OCI-LY3 (cell line): ENCODE data around the gene MTURN.

Source experiments
- H2AFZ ChIP-seq: fragments of 200-600, 300-600 bp; shearing (Covaris generic); 2 replicates; pipeline ENCODE4 v1.6.0; 2014; ENCODE audit warnings: antibody characterized with exemption, low read depth, low read length
- H3K27ac ChIP-seq: fragments of 200-600, 300-600 bp; sonication (generic); 2 replicates; pipeline ENCODE4 v1.5.1; 2014; ENCODE audit warnings: mild to moderate bottlenecking, low read length, moderate library complexity, mixed read lengths
- H3K27me3 ChIP-seq: fragments of 200-600, 300-600 bp; sonication (generic); 2 replicates; pipeline ENCODE4 v1.6.1; 2014; ENCODE audit warnings: low read depth, low read length, mixed read lengths
- H3K36me3 ChIP-seq: fragments of 200-600, 300-600 bp; sonication (generic); replicated peaks from 2 replicates; pipeline ENCODE3; 2014; ENCODE audit warnings: low read depth, low read length, mixed read lengths
- H3K4me1 ChIP-seq: fragments of 300-600, 200-600 bp; sonication (generic); 2 replicates; pipeline ENCODE4 v1.6.1; 2014; ENCODE audit warnings: low read length, mixed read lengths
- H3K4me2 ChIP-seq: fragments of 200-600, 300-600 bp; sonication (generic); 2 replicates; pipeline ENCODE4 v1.6.1; 2014; ENCODE audit warnings: low read length, mixed read lengths
- H3K4me3 ChIP-seq: fragments of 300-600, 200-600 bp; sonication (generic); 2 replicates; pipeline ENCODE4 v1.5.1; 2014; ENCODE audit warnings: antibody characterized with exemption, mild to moderate bottlenecking, low read length, moderate library complexity
- H3K79me2 ChIP-seq: fragments of 300-600, 200-600 bp; shearing (Covaris generic); 2 replicates; pipeline ENCODE4 v1.6.1; 2014; ENCODE audit warnings: mild to moderate bottlenecking, low read length, mixed read lengths
- H3K9ac ChIP-seq: fragments of 300-600, 200-600 bp; shearing (Covaris generic); 2 replicates; pipeline ENCODE4 v1.6.0; 2014; ENCODE audit warnings: mild to moderate bottlenecking, low read length, moderate library complexity
- H3K9me3 ChIP-seq: fragments of 200-600, 300-600 bp; shearing (Covaris generic); 2 replicates; pipeline ENCODE4 v1.6.1; 2014; ENCODE audit warnings: low read length, mixed read lengths; ENCODE audit not compliant: insufficient read depth
- H4K20me1 ChIP-seq: fragments of 200-600, 300-600 bp; sonication (generic); 2 replicates; pipeline ENCODE4 v1.6.1; 2016; ENCODE audit warnings: low read length, mixed read lengths; ENCODE audit not compliant: insufficient read depth
- EZH2phosphoT487 ChIP-seq: fragments of 200-600 bp; shearing (Covaris generic); IDR thresholded peaks from 2 replicates; pipeline ENCODE4 v1.6.1; 2018; ENCODE audit warnings: antibody characterized with exemption, mixed run types, low read depth
- TF ChIP-seq, protein P1 (sequence below): fragments of 200-600, 300-600 bp; sonication (generic); IDR thresholded peaks from 2 replicates; pipeline ENCODE4 v1.5.1; 2014; ENCODE audit warnings: antibody characterized with exemption, low read length, low read depth

MTURN gene

DNA sequence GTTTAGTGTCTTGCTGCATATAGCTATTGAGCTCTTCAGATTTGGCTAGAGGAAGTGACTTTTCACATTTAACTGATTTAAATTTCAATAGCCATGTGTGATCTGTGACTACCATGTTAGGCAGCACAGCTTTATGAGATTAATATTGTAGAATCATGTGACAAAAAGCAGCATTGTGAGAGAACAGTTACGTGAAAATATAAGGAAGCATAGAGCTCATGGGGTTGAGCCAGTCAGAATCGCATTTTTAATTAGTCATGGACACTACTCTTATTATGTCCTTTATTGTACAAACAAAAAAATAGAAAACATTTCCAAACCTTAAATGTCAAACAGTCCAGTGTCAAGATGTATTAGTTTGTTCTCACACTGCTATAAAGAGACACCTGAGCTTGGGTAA is 48.0 kb downstream of the MTURN start:
- Histone ChIP-seq H3K27me3 (no peaks in the 10 kb centered on the region), H4K20me1 (no peaks in the 10 kb centered on the region), H3K4me2 (no peak overlapping the region), H3K9ac (no peak overlapping the region), H3K27ac (no peak overlapping the region), H3K4me1 (peaks cover 51% of the 10 kb centered on the region), H3K4me3 (no peak overlapping the region), H2AFZ (no peak overlapping the region), H3K36me3 (peaks cover 24% of the 10 kb centered on the region), H3K9me3 (peaks cover 10% of the 10 kb centered on the region), H3K79me2 (no peaks in the 10 kb centered on the region)
- no peak for TF ChIP-seq EZH2phosphoT487
- TF ChIP-seq, protein P1, sequence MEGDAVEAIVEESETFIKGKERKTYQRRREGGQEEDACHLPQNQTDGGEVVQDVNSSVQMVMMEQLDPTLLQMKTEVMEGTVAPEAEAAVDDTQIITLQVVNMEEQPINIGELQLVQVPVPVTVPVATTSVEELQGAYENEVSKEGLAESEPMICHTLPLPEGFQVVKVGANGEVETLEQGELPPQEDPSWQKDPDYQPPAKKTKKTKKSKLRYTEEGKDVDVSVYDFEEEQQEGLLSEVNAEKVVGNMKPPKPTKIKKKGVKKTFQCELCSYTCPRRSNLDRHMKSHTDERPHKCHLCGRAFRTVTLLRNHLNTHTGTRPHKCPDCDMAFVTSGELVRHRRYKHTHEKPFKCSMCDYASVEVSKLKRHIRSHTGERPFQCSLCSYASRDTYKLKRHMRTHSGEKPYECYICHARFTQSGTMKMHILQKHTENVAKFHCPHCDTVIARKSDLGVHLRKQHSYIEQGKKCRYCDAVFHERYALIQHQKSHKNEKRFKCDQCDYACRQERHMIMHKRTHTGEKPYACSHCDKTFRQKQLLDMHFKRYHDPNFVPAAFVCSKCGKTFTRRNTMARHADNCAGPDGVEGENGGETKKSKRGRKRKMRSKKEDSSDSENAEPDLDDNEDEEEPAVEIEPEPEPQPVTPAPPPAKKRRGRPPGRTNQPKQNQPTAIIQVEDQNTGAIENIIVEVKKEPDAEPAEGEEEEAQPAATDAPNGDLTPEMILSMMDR, result no peak

DNA sequence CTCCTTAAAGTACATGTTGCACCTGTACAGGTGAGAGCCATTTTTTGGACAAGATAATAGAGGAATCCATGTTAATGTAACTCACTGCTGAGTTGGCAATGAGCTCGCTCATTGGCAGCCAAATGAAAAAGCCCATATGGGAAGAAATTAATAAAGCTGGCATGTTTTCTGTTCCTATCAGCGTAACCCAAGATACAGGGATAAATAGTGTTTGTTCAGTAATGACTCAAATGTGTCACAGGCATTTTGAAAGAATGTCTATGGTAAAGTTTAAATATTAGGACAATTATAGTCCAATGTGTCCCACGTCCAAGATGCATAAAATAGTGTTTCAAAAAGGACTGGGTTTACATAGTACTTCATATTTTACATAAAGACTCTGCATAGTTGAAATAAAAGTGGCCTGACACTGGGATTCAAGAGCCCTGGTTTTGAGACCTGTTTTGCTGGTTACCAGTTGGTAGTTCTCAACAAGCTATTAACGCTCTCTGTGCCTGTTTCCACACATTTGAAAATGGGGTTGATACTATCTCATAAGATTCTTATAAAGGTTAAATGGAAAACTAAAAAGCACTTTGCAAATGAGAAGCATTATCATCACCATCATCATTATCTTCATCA is 49.1 kb downstream of the MTURN start:
- Histone ChIP-seq H3K9ac (no peak overlapping the region), H3K4me1 (peaks cover 46% of the 10 kb centered on the region), H2AFZ (no peak overlapping the region), H4K20me1 (no peaks in the 10 kb centered on the region), H3K27me3 (no peaks in the 10 kb centered on the region), H3K27ac (peak overlapping the region; percentile 93), H3K36me3 (peaks cover 27% of the 10 kb centered on the region), H3K9me3 (peaks cover 10% of the 10 kb centered on the region), H3K4me3 (no peak overlapping the region), H3K4me2 (0 out of 2 replicates have a peak overlapping the region, but pooled peaks have one; percentile 12), H3K79me2 (no peaks in the 10 kb centered on the region)
- no peak for TF ChIP-seq EZH2phosphoT487
- TF ChIP-seq, protein P1, result no peak

DNA sequence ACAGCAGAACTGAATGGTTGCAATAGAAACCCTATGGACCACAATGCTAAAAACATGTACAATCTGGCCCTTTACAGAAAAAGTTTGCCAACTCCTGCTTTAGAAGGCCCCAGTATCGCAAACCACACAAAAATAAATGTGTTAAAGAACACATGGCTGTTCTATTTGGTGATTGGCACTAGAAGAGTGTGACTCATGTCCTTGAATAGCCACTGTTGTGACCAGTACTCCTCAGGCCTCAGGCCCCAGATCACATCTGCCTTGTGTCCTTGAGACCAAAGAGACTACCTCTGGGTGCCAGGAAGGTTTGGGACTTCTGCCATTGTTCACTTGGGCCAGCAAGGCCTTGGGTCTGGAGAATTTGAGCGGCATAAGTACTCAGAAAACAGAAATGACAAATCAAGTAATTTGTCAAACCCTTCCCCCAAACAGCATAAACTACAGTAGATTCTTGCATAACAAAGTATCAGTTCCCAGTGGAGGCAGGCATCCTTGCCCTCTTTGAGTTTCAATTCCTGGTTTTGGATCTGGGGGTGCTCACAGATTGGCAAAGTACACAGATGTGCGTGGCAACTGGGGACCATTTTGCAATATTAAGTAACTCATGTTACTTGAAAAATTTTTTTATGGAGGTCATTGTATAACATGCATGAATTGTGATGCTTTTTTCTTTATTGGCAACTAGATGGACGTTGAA is 50.2 kb downstream of the MTURN start:
- Histone ChIP-seq H4K20me1 (no peaks in the 10 kb centered on the region), H3K4me3 (0 out of 2 replicates have a peak overlapping the region, but pooled peaks have one; percentile 11), H2AFZ (no peak overlapping the region), H3K79me2 (no peaks in the 10 kb centered on the region), H3K27ac (peak overlapping the region; percentile 93), H3K4me1 (peaks cover 35% of the 10 kb centered on the region), H3K9me3 (peaks cover 10% of the 10 kb centered on the region), H3K9ac (peak overlapping the region; percentile 47; the same call in 1 of the 2 replicates), H3K4me2 (peak overlapping the region; percentile 63), H3K27me3 (no peaks in the 10 kb centered on the region), H3K36me3 (peaks cover 31% of the 10 kb centered on the region)
- TF ChIP-seq EZH2phosphoT487, result no peak
- TF ChIP-seq, protein P1, result no peak

DNA sequence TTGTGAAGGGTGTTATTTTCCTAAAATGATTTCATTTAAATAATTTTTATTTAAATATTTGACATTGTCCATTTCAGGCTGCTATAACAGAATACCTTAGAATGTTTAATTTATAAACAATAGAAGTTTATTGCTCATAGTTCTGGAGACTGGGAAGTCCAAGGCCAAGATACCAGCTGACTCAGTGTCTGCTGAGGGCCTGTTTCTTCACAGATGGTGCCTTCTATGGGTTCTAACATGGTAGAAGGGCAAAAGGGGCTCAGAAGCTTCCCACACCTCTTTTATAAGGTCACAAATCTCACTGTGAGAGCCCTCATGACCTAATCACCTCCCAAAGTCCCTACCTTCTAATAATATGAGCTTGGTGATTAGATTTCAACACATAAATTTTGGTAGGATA is 50.7 kb downstream of the MTURN start:
- H3K4me2 ChIP-seq, result no peak overlapping the region
- peaks cover 31% of the 10 kb centered on the region for H3K36me3 ChIP-seq
- H3K4me3 ChIP-seq, result no peak overlapping the region
- no peaks in the 10 kb centered on the region for H3K27me3 ChIP-seq
- peaks cover 29% of the 10 kb centered on the region for H3K4me1 ChIP-seq
- TF ChIP-seq, protein P1, result no peak
- no peak for TF ChIP-seq EZH2phosphoT487
- H3K27ac ChIP-seq, result peak overlapping the region; percentile 93
- no peaks in the 10 kb centered on the region for H3K79me2 ChIP-seq
- H2AFZ ChIP-seq, result no peak overlapping the region
- no peaks in the 10 kb centered on the region for H4K20me1 ChIP-seq
- peaks cover 10% of the 10 kb centered on the region for H3K9me3 ChIP-seq
- no peak overlapping the region for H3K9ac ChIP-seq
